GM12878 (cell line): ENCODE data around the gene CD34. TPM values are rescaled to one million over a fixed set of nuclear protein-coding genes. Genes with fewer than 3 reads are reported as not detected.

Experiments used
- ELK1 ChIP-seq: IDR thresholded peaks from 2 replicates; pipeline ENCODE4 v1.6.1; 2012; ENCODE audit warnings: low read depth, low read length, improper control_type of control experiment
- HDGF ChIP-seq: fragments of 450-650 bp; IDR thresholded peaks from 2 replicates; pipeline ENCODE4 v1.6.1; 2016; ENCODE audit warnings: antibody characterized with exemption
- IRF5 ChIP-seq: fragments of 450-650 bp; IDR thresholded peaks from 2 replicates; pipeline ENCODE4 v1.6.1; 2017; ENCODE audit warnings: borderline replicate concordance
- JUNB ChIP-seq: IDR thresholded peaks from 2 replicates; pipeline ENCODE4 v1.6.1; 2016; ENCODE audit warnings: antibody characterized with exemption, mild to moderate bottlenecking
- MXI1 ChIP-seq: fragments of 150-350 bp; IDR thresholded peaks from 2 replicates; pipeline ENCODE4 v1.6.1; 2011; ENCODE audit warnings: low read depth, mild to moderate bottlenecking, inconsistent platforms, low read length, improper control_type of control experiment
- MYC ChIP-seq: IDR thresholded peaks from 2 replicates; pipeline ENCODE4 v1.6.1; 2011; ENCODE audit warnings: mild to moderate bottlenecking, low read length, moderate library complexity, inconsistent platforms; ENCODE audit not compliant: insufficient read depth, insufficient replicate concordance, insufficient read length, severe bottlenecking
- SRF ChIP-seq, 2 experiments: IDR thresholded peaks; 2 replicates each; pipeline ENCODE4 v1.6.1; 2011; ENCODE audit warnings: low read depth in 2 of 2, low read length in 2 of 2, mild to moderate bottlenecking in 1 of 2, moderate library complexity in 1 of 2
- SUPT20H ChIP-seq: IDR thresholded peaks from 2 replicates; pipeline ENCODE4 v1.6.1; 2011; ENCODE audit warnings: low read depth, mild to moderate bottlenecking, low read length, moderate library complexity, borderline replicate concordance; ENCODE audit not compliant: control insufficient read depth
- TBL1XR1 ChIP-seq: IDR thresholded peaks from 2 replicates; pipeline ENCODE4 v1.6.1; 2012; ENCODE audit warnings: low read depth, low read length, improper control_type of control experiment
- TCF12 ChIP-seq: IDR thresholded peaks from 2 replicates; pipeline ENCODE4 v1.6.1; 2011; ENCODE audit warnings: low read depth, mild to moderate bottlenecking, low read length
- ZSCAN29 ChIP-seq: fragments of 450-650 bp; IDR thresholded peaks from 2 replicates; pipeline ENCODE4 v1.6.1; 2017; ENCODE audit warnings: mild to moderate bottlenecking, moderate library complexity
- polyA plus RNA-seq, 11 experiments: library from polyadenylated mRNA; depleted of rRNA in 4 of 11; unstranded in 6 of 11; stranded (reverse) in 5 of 11; fragments of >200 nt; fragmentation: Nextera tagmentation in 4 of 11; fragmentation: Illumina TruSeq in 1 of 11; extraction: Ambion mirVana in 4 of 11; extraction: Trizol in 1 of 11; gene quantifications; 1 replicate in 1 of 11; 2 replicates in 10 of 11; pipeline versions ENCODE4 v1.2.1 to v1.2.3, GENCODE V29; 2011 to 2016; ENCODE audit warnings: inconsistent platforms in 2 of 11, missing spikeins in 2 of 11, low read depth in 1 of 11
- total RNA-seq, 4 experiments: library from RNA; depleted of rRNA in 3 of 4; stranded (reverse); fragments of >200 nt in 3 of 4; fragmentation: Illumina TruSeq in 1 of 4; extraction: Trizol in 1 of 4; gene quantifications; 2 replicates each; pipeline versions ENCODE4 v1.2.1 to v1.2.3, GENCODE V29; 2013 to 2021
- TF ChIP-seq, protein P1 (sequence below): fragments of 450-650 bp; IDR thresholded peaks from 2 replicates; pipeline ENCODE4 v1.6.1; 2018; ENCODE audit warnings: mild to moderate bottlenecking, low read depth, moderate library complexity; ENCODE audit not compliant: partially characterized antibody
- TF ChIP-seq, protein P2 (sequence below): fragments of 450-650 bp; IDR thresholded peaks from 2 replicates; pipeline ENCODE4 v1.6.1; 2018; ENCODE audit warnings: borderline replicate concordance, mild to moderate bottlenecking; ENCODE audit not compliant: partially characterized antibody
- TF ChIP-seq, protein P3 (sequence below): IDR thresholded peaks from 2 replicates; pipeline ENCODE4 v1.6.1; 2012; ENCODE audit warnings: low read depth, low read length, improper control_type of control experiment

CD34 gene
- total and polyA plus RNA-seq, 10 of the 15 experiments (the other 5 are each of a cell fraction or from before 2014, with no cell fraction given), result under 0.01 to 0.08 (median 0.02) TPM; not detected in 6

DNA sequence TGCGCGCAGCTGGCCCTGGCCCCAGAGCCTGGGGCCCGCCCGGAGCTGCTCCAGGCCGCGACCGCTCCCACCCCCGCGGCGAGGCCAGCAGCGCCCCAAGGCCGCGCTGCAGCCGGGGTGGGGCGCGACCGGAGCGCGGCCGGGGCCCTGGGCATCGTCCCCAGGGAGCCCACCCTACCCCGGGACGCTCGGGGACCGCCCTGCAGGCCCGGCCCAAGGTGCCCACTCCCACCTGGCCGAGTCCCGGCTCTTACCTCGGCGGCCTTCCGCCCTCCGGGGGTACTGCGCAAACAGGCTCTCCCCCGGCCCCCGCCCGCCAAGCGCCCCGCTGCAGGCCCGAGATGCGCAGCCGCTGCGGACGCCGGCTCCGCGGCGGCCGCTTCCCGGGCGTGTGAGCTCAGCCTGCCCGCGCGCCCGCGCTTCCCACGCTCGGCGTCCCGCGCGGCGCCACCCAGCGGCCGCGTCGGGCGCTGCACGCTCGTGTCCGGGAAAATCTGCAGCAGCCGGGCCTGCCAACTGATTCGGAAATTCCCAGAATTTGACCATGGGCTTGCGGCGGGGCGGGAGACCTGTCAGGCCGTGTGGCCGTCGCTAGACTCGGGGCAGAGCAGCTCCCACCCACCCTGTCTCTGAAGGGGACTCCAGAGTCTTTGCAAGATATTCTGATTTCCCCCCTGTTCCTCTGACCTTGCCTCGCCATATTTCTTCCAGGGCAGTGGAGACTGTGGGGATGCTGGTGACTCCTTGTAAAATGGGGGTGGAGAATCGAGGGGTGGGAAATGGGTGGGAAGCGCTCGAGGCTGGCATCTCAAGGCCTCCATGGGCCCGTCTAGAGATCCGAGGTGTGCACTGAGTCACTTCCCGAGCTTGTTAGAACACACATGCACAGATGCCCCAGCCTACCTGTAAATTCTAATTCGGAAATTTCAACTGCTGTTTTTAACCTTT lies 41.9 kb downstream of the CD34 start (continued):
- no peak for TF ChIP-seq JUNB
- TF ChIP-seq, protein P1, sequence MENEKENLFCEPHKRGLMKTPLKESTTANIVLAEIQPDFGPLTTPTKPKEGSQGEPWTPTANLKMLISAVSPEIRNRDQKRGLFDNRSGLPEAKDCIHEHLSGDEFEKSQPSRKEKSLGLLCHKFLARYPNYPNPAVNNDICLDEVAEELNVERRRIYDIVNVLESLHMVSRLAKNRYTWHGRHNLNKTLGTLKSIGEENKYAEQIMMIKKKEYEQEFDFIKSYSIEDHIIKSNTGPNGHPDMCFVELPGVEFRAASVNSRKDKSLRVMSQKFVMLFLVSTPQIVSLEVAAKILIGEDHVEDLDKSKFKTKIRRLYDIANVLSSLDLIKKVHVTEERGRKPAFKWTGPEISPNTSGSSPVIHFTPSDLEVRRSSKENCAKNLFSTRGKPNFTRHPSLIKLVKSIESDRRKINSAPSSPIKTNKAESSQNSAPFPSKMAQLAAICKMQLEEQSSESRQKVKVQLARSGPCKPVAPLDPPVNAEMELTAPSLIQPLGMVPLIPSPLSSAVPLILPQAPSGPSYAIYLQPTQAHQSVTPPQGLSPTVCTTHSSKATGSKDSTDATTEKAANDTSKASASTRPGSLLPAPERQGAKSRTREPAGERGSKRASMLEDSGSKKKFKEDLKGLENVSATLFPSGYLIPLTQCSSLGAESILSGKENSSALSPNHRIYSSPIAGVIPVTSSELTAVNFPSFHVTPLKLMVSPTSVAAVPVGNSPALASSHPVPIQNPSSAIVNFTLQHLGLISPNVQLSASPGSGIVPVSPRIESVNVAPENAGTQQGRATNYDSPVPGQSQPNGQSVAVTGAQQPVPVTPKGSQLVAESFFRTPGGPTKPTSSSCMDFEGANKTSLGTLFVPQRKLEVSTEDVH, result no peak
- TF ChIP-seq TCF12, result peak; percentile 62; the same call in 1 of the 2 replicates
- TF ChIP-seq, protein P2, sequence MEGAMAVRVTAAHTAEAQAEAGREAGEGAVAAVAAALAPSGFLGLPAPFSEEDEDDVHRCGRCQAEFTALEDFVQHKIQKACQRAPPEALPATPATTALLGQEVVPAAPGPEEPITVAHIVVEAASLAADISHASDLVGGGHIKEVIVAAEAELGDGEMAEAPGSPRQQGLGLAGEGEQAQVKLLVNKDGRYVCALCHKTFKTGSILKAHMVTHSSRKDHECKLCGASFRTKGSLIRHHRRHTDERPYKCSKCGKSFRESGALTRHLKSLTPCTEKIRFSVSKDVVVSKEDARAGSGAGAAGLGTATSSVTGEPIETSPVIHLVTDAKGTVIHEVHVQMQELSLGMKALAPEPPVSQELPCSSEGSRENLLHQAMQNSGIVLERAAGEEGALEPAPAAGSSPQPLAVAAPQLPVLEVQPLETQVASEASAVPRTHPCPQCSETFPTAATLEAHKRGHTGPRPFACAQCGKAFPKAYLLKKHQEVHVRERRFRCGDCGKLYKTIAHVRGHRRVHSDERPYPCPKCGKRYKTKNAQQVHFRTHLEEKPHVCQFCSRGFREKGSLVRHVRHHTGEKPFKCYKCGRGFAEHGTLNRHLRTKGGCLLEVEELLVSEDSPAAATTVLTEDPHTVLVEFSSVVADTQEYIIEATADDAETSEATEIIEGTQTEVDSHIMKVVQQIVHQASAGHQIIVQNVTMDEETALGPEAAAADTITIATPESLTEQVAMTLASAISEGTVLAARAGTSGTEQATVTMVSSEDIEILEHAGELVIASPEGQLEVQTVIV, result no peak
- TF ChIP-seq IRF5, result no peak
- no peak for TF ChIP-seq HDGF
- peak; percentile 39; the same call in 1 of the 2 replicates for TF ChIP-seq ZSCAN29
- no peak for TF ChIP-seq TBL1XR1
- TF ChIP-seq SUPT20H, result no peak
- peak; percentile 58; the same call in 1 of the 2 replicates for TF ChIP-seq ELK1
- TF ChIP-seq, protein P3, sequence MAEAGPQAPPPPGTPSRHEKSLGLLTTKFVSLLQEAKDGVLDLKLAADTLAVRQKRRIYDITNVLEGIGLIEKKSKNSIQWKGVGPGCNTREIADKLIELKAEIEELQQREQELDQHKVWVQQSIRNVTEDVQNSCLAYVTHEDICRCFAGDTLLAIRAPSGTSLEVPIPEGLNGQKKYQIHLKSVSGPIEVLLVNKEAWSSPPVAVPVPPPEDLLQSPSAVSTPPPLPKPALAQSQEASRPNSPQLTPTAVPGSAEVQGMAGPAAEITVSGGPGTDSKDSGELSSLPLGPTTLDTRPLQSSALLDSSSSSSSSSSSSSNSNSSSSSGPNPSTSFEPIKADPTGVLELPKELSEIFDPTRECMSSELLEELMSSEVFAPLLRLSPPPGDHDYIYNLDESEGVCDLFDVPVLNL, result no peak
- no peak for TF ChIP-seq SRF (IDR thresholded peaks at IDR 0.05; ENCODE audit: low read depth in 2 of 2, low read length in 2 of 2)
- TF ChIP-seq MYC, result no peak
- TF ChIP-seq MXI1, result no peak
